Adipocyte (in vitro differentiated cells): Measurements from ENCODE around the gene MAP3K19.

Experiments
- DNase-seq: peaks from one replicate; pipeline ENCODE4 v3.0.0-alpha.2; 2015; ENCODE audit warnings: low read depth
- H3K27me3 ChIP-seq: replicated peaks from 2 replicates; pipeline ENCODE4 v1.7.0; 2013; ENCODE audit warnings: mild to moderate bottlenecking, low read length, moderate library complexity; ENCODE audit not compliant: control insufficient read depth, insufficient read depth
- H3K36me3 ChIP-seq: 2 replicates; pipeline ENCODE4 v1.7.0; 2013; ENCODE audit warnings: low read length, mild to moderate bottlenecking, moderate library complexity; ENCODE audit not compliant: control insufficient read depth, insufficient read depth, severe bottlenecking
- H3K4me1 ChIP-seq: 2 replicates; pipeline ENCODE4 v1.7.0; 2013; ENCODE audit warnings: mild to moderate bottlenecking, low read length, moderate library complexity; ENCODE audit not compliant: control insufficient read depth, insufficient read depth
- H3K4me3 ChIP-seq: 2 replicates; pipeline ENCODE4 v1.7.0; 2013; ENCODE audit warnings: mild to moderate bottlenecking, low read length, moderate library complexity
- H3K9ac ChIP-seq: 2 replicates; pipeline ENCODE4 v1.7.0; 2013; ENCODE audit warnings: mild to moderate bottlenecking, low read length, moderate library complexity
- H3K9me3 ChIP-seq: 2 replicates; pipeline ENCODE4 v1.7.0; 2013; ENCODE audit warnings: mild to moderate bottlenecking, low read length, moderate library complexity; ENCODE audit not compliant: control insufficient read depth

Gene MAP3K19

GRCh38 chr2:134946073-134946472 is 101.2 kb downstream of the MAP3K19 start:
- Histone ChIP-seq H3K9me3 (no peaks in the 10 kb centered on the region), H3K4me1 (no peaks in the 10 kb centered on the region), H3K27me3 (no peaks in the 10 kb centered on the region), H3K4me3 (no peak overlapping the region), H3K36me3 (peaks cover 85% of the 10 kb centered on the region), H3K9ac (no peak overlapping the region)
- no peak for DNase-seq

- no peaks in the 10 kb centered on the region for H3K9me3 ChIP-seq
- no peaks in the 10 kb centered on the region for H3K27me3 ChIP-seq
- no peak overlapping the region for H3K9ac ChIP-seq
- H3K36me3 ChIP-seq: peaks cover 85% of the 10 kb centered on the region
- no peaks in the 10 kb centered on the region for H3K4me1 ChIP-seq
- no peak for DNase-seq
- H3K4me3 ChIP-seq: no peak overlapping the region
These were observed 102.3 kb downstream of the MAP3K19 start for GRCh38 chr2:134944975-134945374.

- H3K9ac ChIP-seq: no peak overlapping the region
- DNase-seq: no peak
- no peak overlapping the region for H3K4me3 ChIP-seq
- H3K36me3 ChIP-seq: peaks cover 85% of the 10 kb centered on the region
- no peaks in the 10 kb centered on the region for H3K9me3 ChIP-seq
- no peaks in the 10 kb centered on the region for H3K4me1 ChIP-seq
- H3K27me3 ChIP-seq: no peaks in the 10 kb centered on the region
These were observed 103.7 kb downstream of the MAP3K19 start for GRCh38 chr2:134943540-134943939.

- peaks cover 49% of the 10 kb centered on the region for H3K36me3 ChIP-seq
- H3K4me3 ChIP-seq: no peak overlapping the region
- no peaks in the 10 kb centered on the region for H3K27me3 ChIP-seq
- DNase-seq: no peak
- H3K4me1 ChIP-seq: peaks cover 19% of the 10 kb centered on the region
- no peaks in the 10 kb centered on the region for H3K9me3 ChIP-seq
- no peak overlapping the region for H3K9ac ChIP-seq
These were observed 110.6 kb downstream of the MAP3K19 start for GRCh38 chr2:134936691-134937090.

GRCh38 chr2:134934641-134935040 is 112.6 kb downstream of the MAP3K19 start:
- no peaks in the 10 kb centered on the region for H3K9me3 ChIP-seq
- H3K4me3 ChIP-seq: peak overlapping the region; percentile 4
- peaks cover 19% of the 10 kb centered on the region for H3K4me1 ChIP-seq
- H3K9ac ChIP-seq: no peak overlapping the region
- H3K36me3 ChIP-seq: peaks cover 29% of the 10 kb centered on the region
- DNase-seq: peak; percentile 19
- H3K27me3 ChIP-seq: no peaks in the 10 kb centered on the region

- DNase-seq: no peak
- Histone ChIP-seq H3K9me3 (no peaks in the 10 kb centered on the region), H3K9ac (no peak overlapping the region), H3K4me3 (no peak overlapping the region), H3K4me1 (peaks cover 19% of the 10 kb centered on the region), H3K27me3 (no peaks in the 10 kb centered on the region), H3K36me3 (peaks cover 26% of the 10 kb centered on the region)
These were observed 113.1 kb downstream of the MAP3K19 start for GRCh38 chr2:134934150-134934549.

GRCh38 chr2:134933732-134934131 is 113.5 kb downstream of the MAP3K19 start:
- Histone ChIP-seq H3K4me3 (no peak overlapping the region), H3K27me3 (no peaks in the 10 kb centered on the region), H3K36me3 (peaks cover 21% of the 10 kb centered on the region), H3K9me3 (no peaks in the 10 kb centered on the region), H3K4me1 (peaks cover 19% of the 10 kb centered on the region), H3K9ac (no peak overlapping the region)
- DNase-seq: no peak

- Histone ChIP-seq H3K9ac (no peak overlapping the region), H3K4me3 (no peak overlapping the region), H3K9me3 (no peaks in the 10 kb centered on the region), H3K36me3 (peaks cover 14% of the 10 kb centered on the region), H3K4me1 (peaks cover 19% of the 10 kb centered on the region), H3K27me3 (no peaks in the 10 kb centered on the region)
- no peak for DNase-seq
These were observed 114.3 kb downstream of the MAP3K19 start for GRCh38 chr2:134932864-134933526.

GRCh38 chr2:134927195-134927594 is 120.1 kb downstream of the MAP3K19 start:
- Histone ChIP-seq H3K4me1 (peaks cover 26% of the 10 kb centered on the region), H3K4me3 (no peak overlapping the region), H3K36me3 (peaks cover 6% of the 10 kb centered on the region), H3K9ac (no peak overlapping the region), H3K9me3 (no peaks in the 10 kb centered on the region), H3K27me3 (no peaks in the 10 kb centered on the region)
- peak; percentile 31 for DNase-seq

GRCh38 chr2:134926231-134926931 is 120.9 kb downstream of the MAP3K19 start:
- peak; percentile 13 for DNase-seq
- Histone ChIP-seq H3K4me3 (no peak overlapping the region), H3K36me3 (peaks cover 6% of the 10 kb centered on the region), H3K4me1 (peaks cover 33% of the 10 kb centered on the region), H3K9me3 (no peaks in the 10 kb centered on the region), H3K9ac (no peak overlapping the region), H3K27me3 (no peaks in the 10 kb centered on the region)

GRCh38 chr2:134924912-134925311 is 122.3 kb downstream of the MAP3K19 start:
- DNase-seq: no peak
- H3K27me3 ChIP-seq: no peaks in the 10 kb centered on the region
- H3K9me3 ChIP-seq: no peaks in the 10 kb centered on the region
- no peak overlapping the region for H3K9ac ChIP-seq
- H3K4me3 ChIP-seq: no peak overlapping the region
- H3K4me1 ChIP-seq: peaks cover 41% of the 10 kb centered on the region
- peaks cover 6% of the 10 kb centered on the region for H3K36me3 ChIP-seq
